ENCODE measurements around the gene RNF213. TPM values are rescaled to one million over a fixed set of nuclear protein-coding genes. Genes with fewer than 3 reads are reported as not detected.

Gene RNF213
- total and polyA plus RNA-seq, 2 of the 8 experiments (the other 6 are each of a cell fraction or from before 2014, with no cell fraction given), result 33.8 to 62.8 TPM

- Histone ChIP-seq H3K9me3 (ENCODE audit: insufficient read depth in 2 of 2, low read depth in 1 of 2, low read length in 1 of 2) (no peaks in the 10 kb centered on the region), H2AFZ (ENCODE audit: low read length) (no peak overlapping the region), H3K27ac (ENCODE audit: low read depth, low read length) (no peak overlapping the region), H2AK5ac (ENCODE audit: low read depth, low read length) (no peak overlapping the region), H3K79me2 (ENCODE audit: control insufficient read depth in 1 of 2, insufficient read depth in 2 of 2, low read length in 2 of 2) (no peaks in the 10 kb centered on the region), H2BK12ac (ENCODE audit: low read depth, low read length) (no peak overlapping the region), H3K27me3 (replicated peaks in 1 of 4; ENCODE audit: control insufficient read depth in 3 of 4, extremely low read depth in 1 of 4, insufficient read depth in 3 of 4, low read length in 3 of 4) (no peaks in the 10 kb centered on the region), H3K18ac (ENCODE audit: extremely low read depth, low read length) (no peak overlapping the region), H3K36me3 (ENCODE audit: control insufficient read depth in 2 of 4, insufficient read depth in 4 of 4, low read length in 3 of 4) (peaks cover 23 to 53% (median 32%) of the 10 kb centered on the region in 4 experiments), H3K4me2 (ENCODE audit: insufficient read depth in 1 of 2, low read depth in 2 of 2, low read length in 2 of 2) (no peak overlapping the region), H3K4ac (replicated peaks; ENCODE audit: insufficient read length, low read depth, low read length) (no peak overlapping the region), H3K23ac (ENCODE audit: insufficient read length) (no peak overlapping the region), H2BK5ac (ENCODE audit: low read depth, low read length) (no peak overlapping the region), H3K79me1 (ENCODE audit: low read depth, low read length) (no peaks in the 10 kb centered on the region; the same call in none of the 2 replicates), H2BK120ac (replicated peaks; ENCODE audit: low read depth, low read length) (no peak overlapping the region), H3K9ac (replicated peaks in 1 of 4; ENCODE audit: extremely low read depth in 1 of 4, low read depth in 3 of 4, low read length in 3 of 4) (no peak overlapping the region; a peak in 1 of 7 replicates), H4K20me1 (replicated peaks in 1 of 2; ENCODE audit: control insufficient read depth in 1 of 2, insufficient read depth in 2 of 2, low read length in 2 of 2) (peaks cover 2% of the 10 kb centered on the region in 2 experiments), H2BK20ac (ENCODE audit: low read length) (no peak overlapping the region), H4K5ac (ENCODE audit: insufficient read length, low read depth, low read length) (no peak overlapping the region), H3K14ac (ENCODE audit: insufficient read length) (no peak overlapping the region), H4K91ac (replicated peaks; ENCODE audit: insufficient read length, low read length) (no peak overlapping the region), H2BK15ac (ENCODE audit: low read length) (no peak overlapping the region), H3K4me1 (replicated peaks in 1 of 4; ENCODE audit: control insufficient read depth in 3 of 4, insufficient read depth in 4 of 4, low read length in 3 of 4) (no peaks in the 10 kb centered on the region), H3K23me2 (ENCODE audit: low read depth, low read length) (no peaks in the 10 kb centered on the region), H3K56ac (replicated peaks; ENCODE audit: insufficient read length, low read depth, low read length) (no peak overlapping the region), H3K4me3 (ENCODE audit: extremely low read depth in 1 of 4, insufficient read depth in 2 of 4, low read depth in 3 of 4, low read length in 4 of 4) (no peak overlapping the region), H4K8ac (ENCODE audit: extremely low read depth, insufficient read depth, low read length) (no peak overlapping the region)
- POLR2A ChIA-PET (ENCODE audit: partially characterized antibody), result interaction anchor here (0.7 to 1.6 kb wide), 3 partner anchors 21 to 53 kb away, joined by 3 read pairs; no protein-coding TSS in a partner anchor
- WGBS, 2 experiments (ENCODE audit: extremely low coverage in 1 of 2, insufficient coverage in 1 of 2, insufficient read length in 1 of 2, insufficient replicate concordance in 2 of 2, low coverage in 1 of 2, low lambda C conversion rate in 2 of 2, missing lambda C conversion rate in 1 of 2), result 91% methylated on average over 14 of the region's 14 CpGs; no CpG with 5 or more reads in 1 of the 2 experiments
- CTCF ChIA-PET (ENCODE audit: partially characterized antibody), result interaction anchor here (0.6 to 2.7 kb wide), 6 partner anchors 14 to 570 kb away, joined by 3 to 11 read pairs (median 4); no protein-coding TSS in a partner anchor
- TF ChIP-seq SIRT6 (IDR thresholded peaks at IDR 0.05; ENCODE audit: low read length) (no peak), JUND (IDR thresholded peaks at IDR 0.05; ENCODE audit: low read length) (no peak), E2F6 (IDR thresholded peaks at IDR 0.05) (no peak)
- FAIRE-seq (no peak), DNase-seq (ENCODE audit: low read depth in 1 of 2, low spot score in 2 of 2) (no peak)
Observed at GRCh38 chr17:80386341-80386740, 125.7 kb downstream of the RNF213 start.

Data from H1 (cell line).